NCI-H2107 treated with DMSO at 0.1 percent for 48 hours (cell line): ENCODE results near the gene TXNDC9.
A peak's percentile ranks its signal among the peaks of the same experiment; 100 is the strongest.
"Not testable (repeated sequence)": the region's sequence is repeated elsewhere in the genome, so short reads cannot be mapped to it uniquely, and the experiment has no call there.

Source experiments
- DNase-seq: peaks from one replicate; lab custom pipeline; 2025; ENCODE audit not compliant: unreplicated experiment; lab: John Stamatoyannopoulos, UW

TXNDC9 gene

GRCh38 chr2:99336804-99337112, 625 bp upstream of the TXNDC9 start:
- peak; percentile 61 for DNase-seq

DNA sequence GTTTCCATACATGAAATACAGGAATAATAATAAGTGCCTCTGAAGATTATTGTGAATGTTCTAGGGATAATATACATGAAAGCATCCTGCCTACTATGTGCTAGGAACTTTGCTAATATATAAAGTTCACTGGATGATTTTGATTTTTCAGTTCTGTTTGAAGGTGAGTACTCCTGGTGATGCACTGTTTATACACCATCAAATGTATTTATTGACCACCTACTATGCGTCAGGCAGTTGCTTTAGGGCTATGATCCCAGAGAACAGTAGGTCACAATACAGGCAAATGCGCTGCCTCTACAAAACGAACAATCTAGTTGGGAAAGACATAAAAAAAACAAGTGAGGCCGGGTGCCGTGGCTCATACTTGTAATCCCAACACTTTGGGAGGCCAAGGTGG, 10.7 kb downstream of the TXNDC9 start:
- DNase-seq: no peak

DNA sequence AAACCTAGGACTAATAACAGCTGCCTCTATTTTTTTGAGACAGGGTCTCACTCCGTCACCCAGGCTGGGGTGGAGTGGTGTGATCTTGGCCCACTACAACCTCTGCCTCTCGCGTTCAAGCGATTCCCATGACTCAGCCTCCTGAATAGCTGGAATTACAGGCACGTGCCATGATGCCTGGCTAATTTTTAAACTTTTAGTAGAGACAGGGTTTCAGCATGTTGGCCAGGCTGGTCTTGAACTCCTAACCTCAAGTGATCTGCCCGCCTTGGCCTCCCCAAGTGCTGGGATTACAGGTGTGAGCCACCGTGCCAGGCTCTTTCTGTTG, 18.3 kb downstream of the TXNDC9 start:
- not testable (repeated sequence) for DNase-seq

DNA sequence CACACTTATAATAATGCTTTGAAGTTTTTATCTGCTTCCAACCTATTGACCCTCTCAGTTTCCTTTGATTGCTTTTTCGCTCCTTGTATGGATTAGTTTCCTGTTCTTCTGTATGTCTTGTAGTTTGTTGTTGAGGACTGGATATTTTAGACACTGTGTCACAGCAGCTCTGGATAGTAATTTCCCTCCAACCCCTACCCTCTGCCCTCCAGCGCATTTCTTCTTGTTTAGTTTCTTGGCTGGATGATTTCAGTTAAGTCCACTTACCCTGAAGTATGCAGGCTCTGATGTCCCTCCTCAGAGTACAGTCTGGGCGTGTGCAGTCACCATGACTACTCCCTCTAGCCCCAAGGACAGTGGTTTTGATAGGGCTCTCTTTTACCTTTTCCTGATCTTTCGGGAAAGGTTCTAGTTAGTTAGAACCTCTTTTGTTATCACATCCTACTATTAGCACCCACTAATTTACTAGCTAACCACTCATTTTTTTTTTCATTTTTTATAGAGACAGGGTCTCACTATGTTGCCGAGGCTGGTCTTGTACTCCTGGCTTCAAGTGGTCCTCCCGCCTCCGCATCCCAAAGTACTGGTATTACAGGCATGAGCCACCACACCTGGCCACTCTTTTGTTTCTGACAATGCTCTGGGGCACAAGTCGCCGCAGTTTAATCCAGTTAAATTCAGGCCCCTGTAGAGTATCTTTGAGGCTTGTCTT, 18.8 kb downstream of the TXNDC9 start:
- no peak for DNase-seq

GRCh38 chr2:99301097-99301496, 35.0 kb downstream of the TXNDC9 start, which contains the start of gene LYG1:
Gene LYG1, minus strand, starts transcription at chr2:99301197. Its CDS starts 5,527 bp downstream, at chr2:99295670.
- not testable (repeated sequence) for DNase-seq

GRCh38 chr2:99299580-99299979, 36.6 kb downstream of the TXNDC9 start:
- no peak for DNase-seq

- DNase-seq: no peak
Measured at GRCh38 chr2:99297994-99298393, 38.1 kb downstream of the TXNDC9 start.

DNA sequence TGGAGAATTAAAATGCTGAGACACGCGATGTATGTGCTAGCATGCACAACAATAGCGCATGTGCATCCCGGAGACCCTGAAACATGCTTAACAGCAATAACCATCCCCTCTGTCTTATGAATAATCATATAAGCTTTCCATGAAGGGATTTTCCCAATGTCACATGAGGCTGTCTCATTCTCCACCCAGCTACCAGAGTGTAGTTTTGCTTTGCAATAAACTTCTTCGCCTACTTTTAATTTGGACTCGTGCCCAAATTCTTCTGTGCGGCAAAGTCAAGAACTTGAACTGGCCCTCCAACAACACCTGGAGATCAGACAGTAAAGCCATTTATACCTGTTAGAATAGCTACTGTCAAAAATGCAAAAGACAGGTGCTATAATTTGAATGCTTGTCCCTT, 50.6 kb downstream of the TXNDC9 start:
- DNase-seq: no peak

GRCh38 chr2:99279969-99280695, 56.0 kb downstream of the TXNDC9 start:
- no peak for DNase-seq

DNA sequence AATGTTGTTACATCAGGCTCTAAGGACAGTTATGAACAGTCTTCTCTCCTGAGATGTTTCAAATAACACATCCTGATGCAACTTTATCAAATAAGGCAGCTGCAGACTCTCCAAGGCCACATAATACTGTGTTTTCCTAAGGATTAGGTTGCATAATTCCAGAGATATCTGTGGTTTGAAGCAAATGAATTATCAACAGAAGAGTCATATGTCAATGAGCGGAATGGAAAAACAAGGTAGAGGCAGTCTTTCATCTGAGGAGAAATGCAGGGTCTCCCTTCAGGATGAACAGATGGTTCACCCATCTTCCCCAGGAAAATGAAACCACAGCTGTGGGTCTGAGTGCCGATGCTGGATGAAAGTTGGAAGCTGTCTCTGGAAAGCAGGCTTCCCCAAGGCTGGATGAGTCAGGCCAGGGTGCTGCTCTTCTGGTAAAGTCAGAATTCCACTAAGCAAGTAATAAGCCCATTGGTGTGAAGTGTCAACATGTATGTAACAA, 57.3 kb downstream of the TXNDC9 start:
- DNase-seq: peak; percentile 64

DNA sequence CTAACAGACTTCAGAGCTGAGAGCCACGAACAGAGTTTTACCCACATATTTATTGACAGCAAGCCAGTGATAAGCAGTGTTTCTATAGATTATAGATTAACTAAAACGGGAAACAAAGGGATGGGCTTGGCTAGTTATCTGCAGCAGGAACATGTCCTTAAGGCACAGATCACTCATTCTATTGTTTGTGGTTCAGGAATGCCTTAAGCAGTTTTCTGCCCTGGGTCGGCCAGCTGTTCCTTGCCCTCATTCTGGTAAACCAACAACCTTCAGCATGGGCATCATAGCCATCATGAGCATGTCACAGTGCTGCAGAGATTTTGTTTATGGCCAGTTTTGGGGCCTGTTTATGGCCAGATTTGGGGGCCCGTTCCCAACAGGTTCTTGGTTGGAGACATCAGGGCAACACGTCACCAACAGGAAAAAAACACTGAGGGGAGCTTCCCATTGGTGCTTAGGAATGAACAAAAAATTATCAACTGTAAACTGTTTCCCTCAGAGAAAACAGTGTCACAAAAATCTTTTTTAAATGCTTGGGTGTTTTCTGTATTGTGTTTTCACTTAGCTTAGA, 57.9 kb downstream of the TXNDC9 start:
- DNase-seq: not testable (repeated sequence)

GRCh38 chr2:99275882-99276281, 60.3 kb downstream of the TXNDC9 start:
- DNase-seq: no peak
